GM19193 (cell line): Measurements from ENCODE around the gene SLIT1.

Source experiments
- POLR2A ChIP-seq: IDR thresholded peaks from 4 replicates; pipeline ENCODE4 v1.6.1; 2011; ENCODE audit not compliant: insufficient read depth, insufficient read length; ENCODE audit errors: extremely low read depth

The SLIT1 gene

DNA sequence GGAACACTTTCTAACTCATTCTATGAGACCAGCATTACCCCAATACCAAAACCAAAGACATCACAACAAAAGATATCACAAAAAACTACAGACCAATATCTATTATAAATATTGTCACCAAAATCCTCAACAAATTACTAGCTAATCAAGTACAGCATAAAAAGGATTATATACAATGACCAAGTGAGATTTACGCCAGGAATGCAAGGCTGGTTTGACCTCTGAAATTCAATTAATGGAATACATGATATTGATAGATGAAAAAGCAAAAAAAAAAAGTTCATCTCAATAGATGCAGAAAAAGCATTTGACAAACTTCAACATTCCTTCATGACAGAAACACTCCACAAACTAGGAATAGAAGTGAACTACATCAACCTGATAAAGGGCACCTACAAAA is 178.3 kb downstream of the SLIT1 start:
- no peak for TF ChIP-seq POLR2A

DNA sequence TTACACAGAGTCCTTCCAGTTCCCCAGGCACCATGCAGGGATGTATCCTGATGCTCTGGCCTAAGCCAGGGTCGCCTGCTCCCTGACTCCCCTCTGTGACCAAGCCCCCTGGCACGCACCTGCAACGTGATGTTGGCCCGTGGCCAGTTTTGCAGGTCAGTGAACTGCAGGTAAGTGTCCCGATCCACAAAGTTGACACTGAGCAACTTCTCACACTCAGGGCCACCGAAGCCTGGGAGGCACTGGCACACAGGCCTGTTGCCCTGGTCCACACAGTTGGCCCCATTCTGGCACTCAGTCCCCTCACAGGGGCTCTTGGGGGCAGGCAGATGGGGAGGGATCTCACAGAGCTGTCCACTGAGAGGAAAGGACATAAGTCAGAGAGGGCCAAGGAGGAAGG is 179.4 kb downstream of the SLIT1 start:
- no peak for TF ChIP-seq POLR2A

DNA sequence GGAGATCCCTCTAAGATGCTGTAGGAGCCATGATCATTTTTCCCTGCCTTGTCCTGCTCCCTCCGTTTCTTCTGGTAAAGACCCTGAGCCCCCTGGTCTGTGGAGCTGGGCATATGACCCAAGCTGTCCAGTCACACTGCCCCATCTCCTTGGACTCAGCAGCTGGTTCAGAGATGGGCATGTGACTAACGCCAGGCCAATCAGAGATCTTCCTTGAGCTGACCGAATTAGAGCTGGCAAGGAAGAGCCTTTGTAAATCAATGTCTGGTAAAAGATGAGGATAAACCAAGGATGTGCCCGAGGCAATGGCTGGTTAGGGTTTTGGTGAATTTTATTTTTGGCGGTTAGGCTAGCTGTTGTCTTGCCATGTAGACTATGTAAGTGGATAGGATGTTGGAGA is 180.4 kb downstream of the SLIT1 start:
- TF ChIP-seq POLR2A = no peak

DNA sequence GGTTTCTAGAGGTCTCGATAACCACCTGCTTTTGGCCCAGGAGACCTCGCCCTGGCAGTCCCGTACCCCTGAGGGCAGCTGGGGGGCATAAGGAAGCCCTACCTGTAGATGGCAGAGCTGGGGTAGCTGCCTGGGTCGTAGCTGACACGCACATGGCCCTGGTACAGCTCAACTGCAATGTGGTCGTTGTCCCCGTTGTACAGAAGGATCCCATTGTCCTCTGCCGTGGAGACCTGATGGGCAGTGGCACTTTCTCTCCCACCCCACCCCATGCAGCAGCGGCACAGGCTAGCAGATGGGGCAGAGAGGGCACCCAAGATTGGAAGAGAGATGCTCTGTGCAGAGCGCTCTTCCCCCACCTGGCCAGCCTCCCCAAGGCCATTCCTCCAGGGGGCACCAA is 181.2 kb downstream of the SLIT1 start:
- no peak for TF ChIP-seq POLR2A

DNA sequence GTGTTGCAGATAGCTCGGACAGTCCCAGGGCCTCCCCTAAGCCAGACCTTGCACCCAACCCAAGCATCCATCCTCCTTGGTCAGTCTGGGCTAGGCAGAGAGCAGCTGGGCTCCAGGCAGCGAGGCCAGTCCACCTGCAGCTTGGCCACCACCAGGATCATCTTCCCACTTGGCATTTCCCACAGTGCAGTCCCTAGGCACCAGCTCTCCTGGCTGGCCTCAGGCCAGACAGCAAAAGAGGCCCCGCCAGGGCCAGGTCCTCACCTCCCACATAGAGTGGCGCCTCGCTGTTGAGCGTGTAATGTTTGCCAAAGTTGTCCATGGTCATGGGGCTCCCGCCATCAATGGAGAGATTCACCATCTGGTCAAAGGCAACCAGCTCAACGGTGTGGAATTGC is 182.0 kb downstream of the SLIT1 start:
- TF ChIP-seq POLR2A = no peak

DNA sequence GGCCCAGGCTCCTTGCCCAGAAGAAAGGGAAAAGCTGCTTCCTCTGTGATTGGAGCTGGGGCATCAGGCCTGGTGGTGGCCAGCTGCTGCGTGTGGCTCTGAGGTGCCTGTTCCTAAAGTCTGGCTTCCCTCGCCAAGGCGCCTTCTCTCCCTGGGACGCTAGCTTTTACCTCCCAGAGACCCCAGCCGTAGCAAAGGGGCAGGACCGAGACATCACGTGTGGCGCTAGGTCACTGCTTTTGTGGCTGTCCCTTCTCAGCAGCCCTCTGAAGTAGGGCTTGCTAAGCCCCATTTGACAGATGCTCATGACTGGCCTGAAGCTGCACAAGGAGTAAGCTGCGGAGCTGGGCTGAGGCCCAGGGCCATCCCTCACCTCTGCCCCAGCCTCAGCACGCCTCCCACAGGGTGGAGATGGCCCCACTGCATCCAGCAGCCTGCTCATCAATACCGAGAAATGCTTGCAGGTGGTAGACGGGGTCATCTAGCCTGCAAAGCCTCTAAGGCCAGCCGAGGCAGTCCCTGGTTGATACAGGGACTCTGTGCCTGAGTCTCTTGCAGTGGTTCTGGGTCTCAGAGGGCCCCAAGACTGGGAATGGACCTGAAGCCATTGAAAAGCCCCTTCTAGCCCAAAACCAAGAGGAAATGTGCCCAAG is 182.5 kb downstream of the SLIT1 start:
- TF ChIP-seq POLR2A = no peak

DNA sequence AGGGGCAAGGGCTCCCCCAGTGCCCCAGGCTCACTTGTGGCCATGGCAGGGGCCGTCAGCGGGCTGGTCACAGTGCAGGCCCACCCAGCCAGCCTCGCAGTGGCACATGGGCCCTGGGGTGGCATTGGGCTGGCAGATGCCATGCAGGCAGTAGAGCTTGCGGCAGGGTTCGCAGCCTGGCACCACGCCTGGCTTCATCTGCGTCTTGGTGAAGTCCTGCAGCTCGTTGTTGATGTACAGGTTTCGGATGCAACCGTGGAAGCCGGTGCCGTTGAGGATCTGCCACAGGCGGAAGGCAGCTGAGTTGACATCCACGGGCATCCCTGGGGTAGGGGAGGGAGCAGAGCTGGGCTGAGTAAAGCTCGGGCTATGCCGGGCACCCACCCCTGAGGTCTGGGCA is 183.1 kb downstream of the SLIT1 start:
- TF ChIP-seq POLR2A = no peak

DNA sequence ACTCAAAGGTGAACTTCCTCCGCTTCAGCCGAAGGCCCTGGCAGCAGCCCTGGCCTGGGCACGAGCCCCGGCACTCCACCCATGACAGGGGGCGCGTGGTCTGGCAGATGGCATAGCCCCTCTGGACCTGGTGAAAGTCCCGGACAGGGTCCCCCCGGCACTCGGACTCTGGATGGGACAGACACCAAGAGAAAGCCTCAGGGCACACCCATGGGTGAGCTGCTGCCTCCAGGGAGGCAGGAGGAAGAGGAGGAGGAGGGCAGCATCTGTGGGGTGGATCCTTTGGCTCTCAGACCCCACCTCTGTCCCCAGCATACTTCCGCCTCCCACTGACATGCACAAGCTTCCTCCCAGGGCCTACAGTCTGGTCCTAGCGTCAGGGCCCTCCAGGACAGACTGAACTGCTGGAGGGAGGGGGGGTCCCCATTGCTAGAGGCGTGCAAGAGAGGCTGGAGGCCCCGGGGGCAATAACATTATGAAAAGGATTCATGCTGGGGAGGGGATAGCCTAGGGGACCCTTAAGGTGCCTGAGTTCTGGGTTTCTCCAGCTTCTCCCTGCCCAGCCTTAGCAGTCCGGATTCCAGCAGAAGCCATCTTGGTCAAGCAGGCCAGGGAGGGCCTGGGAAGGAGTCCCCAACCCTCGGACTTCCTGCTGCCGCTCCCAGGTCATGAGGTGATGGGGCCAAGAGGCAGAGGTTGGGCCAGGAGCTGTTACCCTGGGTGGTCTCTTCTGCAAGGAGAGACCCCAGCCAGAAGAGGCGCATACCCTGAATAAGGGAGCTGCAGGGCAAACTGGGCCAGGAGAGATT is 184.4 kb downstream of the SLIT1 start:
- no peak for TF ChIP-seq POLR2A

DNA sequence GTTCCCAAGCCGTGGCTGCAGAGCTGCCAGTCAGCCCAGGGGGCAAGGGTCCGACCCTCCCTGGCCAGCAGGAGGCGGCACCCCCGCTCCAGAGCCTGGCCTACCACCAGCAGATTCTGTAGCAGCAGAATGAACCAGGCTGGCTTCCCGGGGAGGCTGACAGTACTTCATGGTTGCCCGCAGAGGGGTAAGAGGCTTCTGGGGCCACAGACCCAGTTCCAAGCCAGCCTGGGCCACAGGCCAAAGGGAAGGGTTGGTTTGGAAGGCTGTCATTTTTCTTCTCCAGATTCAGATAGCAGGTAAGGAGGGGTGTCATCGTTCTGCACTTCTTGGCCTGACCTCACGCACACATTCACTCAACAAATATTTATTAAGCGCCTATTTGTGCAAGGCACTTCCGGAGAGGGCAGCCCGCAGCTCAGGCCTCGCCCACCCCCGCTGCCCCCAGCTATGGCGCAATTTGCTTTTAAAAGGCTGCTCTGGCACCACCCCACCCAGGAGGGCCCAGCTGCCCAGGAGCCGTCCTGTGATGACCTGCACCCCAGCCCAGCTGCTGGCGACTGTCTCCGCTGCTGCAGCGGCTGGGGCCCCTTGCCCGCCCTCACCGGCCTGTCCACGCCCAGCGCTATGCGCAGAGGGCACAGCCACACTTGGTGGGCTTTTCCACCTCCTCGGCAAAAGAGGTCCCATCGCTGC is 185.1 kb downstream of the SLIT1 start:
- no peak for TF ChIP-seq POLR2A

DNA sequence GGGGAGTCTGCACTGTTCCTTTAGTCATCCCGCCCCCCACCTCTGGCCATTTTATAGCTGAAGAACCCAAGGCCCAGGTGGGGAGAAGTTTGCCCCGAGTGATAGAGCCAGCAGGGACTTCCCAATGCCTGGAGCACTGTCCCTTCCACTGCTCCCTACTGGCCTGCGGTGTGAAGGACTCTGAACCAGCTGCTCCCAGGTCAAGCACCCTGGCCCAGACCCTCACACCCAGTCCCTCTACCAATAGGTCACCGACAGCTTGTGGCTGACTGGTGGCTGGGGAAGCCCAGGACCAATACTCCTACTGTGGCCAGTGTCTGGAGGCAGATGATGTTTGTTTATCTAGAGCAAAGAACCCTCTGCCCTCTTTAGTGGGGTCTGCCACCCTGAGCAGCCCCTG is 185.8 kb downstream of the SLIT1 start:
- TF ChIP-seq POLR2A = no peak

DNA sequence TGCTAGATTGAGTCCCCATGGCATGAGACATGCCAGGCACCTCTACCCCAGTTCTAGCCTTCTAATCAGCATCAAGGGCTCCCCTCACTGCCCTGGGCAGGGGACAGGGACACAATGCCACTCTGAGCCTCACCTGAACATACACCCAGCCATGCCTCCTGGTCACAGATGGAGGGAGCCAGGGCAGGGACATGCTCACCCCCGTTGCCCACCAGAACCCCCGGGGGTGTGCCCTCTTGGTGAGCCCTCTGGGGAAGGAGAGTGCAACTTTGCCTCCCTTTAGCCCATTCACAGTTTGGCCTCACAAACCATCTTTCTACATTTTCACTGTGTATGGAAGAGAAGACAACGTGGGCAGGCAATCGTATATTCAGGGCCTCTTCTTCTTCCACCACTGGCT is 186.4 kb downstream of the SLIT1 start:
- TF ChIP-seq POLR2A = no peak

DNA sequence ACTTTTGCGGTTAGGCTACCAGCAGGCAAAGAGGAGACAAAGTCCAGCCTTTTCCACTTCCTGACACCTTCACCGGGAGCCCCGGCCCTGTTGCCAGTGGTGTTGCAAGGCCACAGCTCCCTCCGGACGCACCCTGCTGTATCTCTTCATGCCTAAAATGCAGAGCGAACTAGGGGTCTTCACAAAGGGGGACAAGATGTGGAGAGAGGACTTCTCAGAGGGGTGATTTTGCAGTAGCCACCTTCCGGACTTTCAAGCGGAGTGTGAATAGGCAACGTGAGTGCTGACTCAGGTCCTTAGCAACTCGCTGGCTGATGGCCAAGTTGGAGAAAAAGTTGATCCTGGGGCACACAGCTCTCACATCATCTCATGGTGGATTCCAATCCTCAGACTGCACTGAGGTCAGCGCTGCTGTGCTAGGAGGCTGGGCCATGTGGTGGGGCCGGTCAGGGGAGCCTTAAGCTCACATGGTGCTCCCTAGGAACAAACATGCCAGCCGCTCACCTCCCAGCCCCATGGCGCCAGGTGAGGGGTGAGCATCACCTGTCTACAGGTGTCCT is 187.3 kb downstream of the SLIT1 start:
- no peak for TF ChIP-seq POLR2A

DNA sequence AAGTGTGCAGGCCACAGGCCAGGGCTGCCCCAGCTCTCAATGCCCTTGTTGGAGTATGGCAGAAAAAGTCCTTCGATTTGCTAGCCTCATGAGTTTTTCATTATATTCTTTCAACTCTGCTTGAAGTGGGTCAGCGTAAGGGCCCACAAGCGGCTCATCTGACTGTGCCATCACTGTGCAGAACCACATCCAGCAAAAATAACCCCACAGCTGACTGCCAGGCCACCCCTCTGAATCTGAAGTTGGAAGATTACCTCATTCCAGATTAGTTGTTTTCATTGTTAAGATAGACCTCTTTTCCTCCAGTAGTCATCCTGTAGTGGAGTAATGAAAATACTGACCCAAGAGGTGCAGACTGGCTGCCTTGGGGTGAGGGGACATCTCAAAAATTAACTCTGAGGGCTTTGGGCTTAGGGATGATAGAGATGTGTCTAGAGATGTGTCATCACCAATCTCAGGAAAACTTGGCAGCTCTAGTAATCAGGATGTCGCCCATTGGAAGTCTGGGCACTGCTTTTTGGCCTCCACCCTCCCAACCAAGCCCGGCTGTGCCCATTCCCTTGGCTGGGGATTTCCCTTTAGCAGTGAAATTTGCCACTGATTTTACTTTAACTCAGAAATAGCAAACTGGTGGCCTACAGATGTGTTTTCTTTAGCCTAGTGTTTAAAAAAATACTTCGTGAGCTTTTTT is 189.3 kb downstream of the SLIT1 start:
- TF ChIP-seq POLR2A = no peak

DNA sequence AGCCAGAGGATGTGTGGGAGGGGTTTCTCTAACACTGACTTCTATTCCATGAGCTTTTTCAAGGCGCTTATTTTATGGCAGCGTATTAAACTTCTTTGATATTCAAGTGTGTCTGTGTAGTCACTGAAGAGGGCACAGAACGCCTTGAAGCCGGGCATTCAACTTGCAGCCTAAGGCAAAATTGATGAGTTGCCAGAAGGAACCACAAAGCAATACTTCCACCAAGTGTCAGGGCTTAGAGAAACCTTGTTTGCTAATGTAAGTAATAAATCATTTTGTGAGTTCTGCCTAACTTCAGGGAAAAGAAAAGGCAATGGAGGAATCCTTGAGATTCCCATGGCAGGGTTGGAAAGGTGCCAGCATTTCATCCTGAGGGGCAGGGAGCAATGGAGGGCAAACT is 189.9 kb downstream of the SLIT1 start:
- no peak for TF ChIP-seq POLR2A

DNA sequence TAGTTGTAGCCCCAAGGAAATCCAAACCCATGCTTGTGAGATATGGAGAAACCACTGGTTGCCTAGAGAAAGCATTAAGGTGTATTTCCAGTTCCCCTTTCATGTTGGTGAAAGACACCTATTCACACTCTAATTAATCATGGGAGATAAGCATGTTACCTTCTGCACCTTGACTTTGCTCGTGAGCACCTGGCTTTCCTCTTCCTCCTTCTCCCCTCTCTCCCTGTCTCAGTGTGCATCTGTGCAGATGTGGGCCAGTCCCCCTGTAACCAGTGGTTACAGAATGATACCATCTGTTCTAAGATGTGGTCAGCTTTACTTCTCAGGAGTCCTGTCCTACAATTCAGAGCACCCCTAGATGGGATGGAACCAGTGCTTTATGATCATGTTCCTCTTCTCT is 193.0 kb downstream of the SLIT1 start:
- TF ChIP-seq POLR2A = no peak
